ENCODE data around the gene MEIS1.

The MEIS1 gene

DNA sequence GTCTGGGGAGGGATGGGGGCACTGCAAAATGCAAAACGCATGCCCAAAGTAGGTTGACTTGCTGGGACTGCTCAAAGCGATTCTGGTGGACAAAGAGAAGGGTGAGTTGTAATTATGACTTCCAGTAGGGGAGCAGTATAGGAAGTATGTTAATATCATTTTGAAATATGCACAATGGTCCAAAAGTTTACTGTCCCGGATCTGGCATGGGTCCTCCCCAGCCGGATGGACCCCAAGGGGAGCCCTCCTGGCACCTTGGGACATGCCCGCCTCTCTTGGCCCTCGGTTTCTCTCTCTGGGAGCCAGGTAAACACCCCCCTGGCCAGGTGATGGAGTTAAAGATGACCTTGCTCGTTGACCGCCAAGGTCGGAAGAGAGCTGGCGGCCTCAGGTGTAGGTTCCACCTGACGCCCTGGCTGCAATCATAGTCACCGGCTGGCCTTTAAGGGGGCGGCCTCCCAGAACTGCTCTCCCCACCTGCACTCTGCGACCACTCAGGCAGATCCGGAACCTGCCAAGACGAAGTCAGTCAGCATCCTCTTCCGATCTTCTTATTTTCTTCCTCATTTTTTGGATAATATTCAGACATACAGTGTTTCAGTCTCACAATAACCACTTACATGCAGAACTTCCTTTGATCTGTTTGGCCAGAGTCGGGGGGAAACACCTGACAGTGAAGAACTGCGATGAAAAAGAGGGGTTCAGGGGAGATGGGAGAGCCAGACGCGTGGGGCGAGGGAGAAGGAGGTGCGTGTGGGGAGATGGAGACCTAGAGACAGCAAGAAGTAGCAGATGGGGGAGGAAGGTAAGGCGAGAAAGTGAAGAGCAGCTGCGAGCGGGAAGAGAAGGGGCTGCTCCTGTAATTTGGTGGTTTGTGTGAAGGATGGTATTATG lies 148.3 kb downstream of the MEIS1 start:
- no peak for DNase-seq (ENCODE audit: low read depth, low spot score)

DNA sequence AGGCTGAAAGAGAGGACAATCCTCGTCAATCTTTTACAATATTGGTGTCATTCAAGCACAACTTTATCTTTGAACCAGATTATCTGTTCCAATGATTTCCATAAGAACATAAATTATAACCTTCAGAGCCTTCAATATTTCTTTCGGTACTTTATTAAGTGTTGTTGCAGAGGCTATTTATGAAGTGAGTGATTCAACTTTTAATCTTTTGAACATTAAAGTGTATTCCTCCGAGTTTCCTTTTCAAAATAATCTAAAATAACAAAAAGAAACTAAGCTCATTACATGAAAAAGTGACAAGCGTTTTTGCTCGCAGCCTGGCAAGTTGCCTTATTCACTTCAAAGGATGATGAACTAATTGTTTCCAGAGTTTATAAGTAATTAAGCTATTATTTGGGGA lies 149.0 kb downstream of the MEIS1 start:
- H3K4me3 ChIP-seq (ENCODE audit: low read length), result no peak overlapping the region
- no peak for DNase-seq (ENCODE audit: low read depth, low spot score)

More for the DNA sequence above, 148.3 kb downstream of the MEIS1 start:
- no peak overlapping the region for H3K4me3 ChIP-seq (ENCODE audit: low read length)

DNA sequence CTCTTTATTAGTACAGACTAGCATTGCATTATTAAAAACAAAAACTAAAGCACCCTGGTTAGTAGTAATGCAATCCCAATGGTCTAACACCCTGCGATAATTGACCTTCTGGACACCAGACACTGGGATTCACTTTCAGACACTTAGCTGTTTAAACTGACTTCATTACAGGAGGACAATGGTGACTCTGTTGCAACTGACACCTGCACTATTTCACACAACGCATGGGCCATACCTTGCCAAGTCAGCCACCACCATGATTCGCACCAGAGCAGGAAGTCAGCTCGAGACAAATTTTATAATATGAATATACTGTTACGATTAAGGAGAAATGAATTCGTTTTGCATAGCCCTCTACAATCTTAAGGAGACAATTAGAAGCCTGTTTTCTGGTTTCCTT lies 150.7 kb downstream of the MEIS1 start:
- DNase-seq (ENCODE audit: low read depth, low spot score), result no peak
- H3K4me3 ChIP-seq (ENCODE audit: low read length), result no peak overlapping the region

DNA sequence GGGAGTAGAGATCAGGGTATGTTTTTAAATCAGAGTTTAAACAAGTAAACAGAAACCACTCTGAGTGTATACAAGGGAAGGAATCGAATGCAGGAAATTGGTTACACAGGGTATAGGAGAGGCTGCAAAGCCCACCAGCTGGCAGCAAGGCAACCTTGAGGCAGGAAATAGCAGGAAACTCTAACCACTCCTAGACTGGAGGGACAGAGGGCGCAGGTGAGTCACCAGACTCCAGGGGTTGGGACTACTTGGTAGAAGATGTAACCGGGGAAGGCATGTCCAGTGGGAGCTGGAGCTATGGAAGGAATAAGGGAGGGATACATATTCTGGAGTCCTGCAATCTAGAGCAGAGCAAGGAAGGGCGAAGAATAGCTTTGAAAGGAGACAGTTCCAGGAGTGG lies 152.3 kb downstream of the MEIS1 start:
- peak; percentile 22 for DNase-seq (ENCODE audit: low read depth, low spot score)
- H3K4me3 ChIP-seq (ENCODE audit: low read length), result no peak overlapping the region

DNA sequence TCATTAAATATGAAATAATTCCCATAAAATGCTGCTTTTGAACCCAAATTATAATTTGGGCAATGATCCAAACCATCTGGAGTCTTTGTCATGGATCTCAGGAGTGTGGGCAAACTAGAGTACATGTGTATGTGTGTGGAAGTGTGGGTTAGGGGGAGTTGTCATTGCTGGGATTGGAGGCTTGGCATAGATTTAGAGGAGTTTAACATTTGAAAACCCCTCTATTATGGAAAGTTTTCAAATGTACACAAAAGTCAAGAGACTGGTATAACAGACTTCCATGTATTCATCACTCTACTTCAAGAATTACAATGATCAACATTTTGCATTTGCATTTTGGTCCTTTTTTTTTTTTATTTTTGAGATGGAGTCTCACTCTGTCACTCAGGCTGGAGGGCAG lies 159.1 kb downstream of the MEIS1 start:
- DNase-seq (ENCODE audit: low read depth, low spot score), result no peak
- no peak overlapping the region for H3K4me3 ChIP-seq (ENCODE audit: low read length)

DNA sequence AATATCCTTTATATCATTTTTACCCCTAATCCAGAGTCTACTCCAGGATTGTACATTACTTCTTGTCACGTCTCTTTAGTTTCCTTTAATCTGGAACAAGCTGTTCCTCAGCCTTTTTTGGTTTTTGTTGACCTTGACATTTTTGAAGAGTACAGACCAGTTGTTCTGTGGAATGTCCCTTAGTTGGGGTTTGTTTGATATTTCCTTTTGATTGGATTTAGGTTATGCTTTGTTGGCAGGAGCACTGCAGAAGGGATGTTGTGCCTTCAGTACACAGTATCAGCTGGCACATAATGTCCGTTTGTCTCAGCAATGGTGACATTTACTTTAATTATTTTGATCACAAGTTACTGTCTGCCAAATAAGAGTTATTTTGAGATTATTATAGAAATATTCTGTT lies 160.6 kb downstream of the MEIS1 start:
- no peak for DNase-seq (ENCODE audit: low read depth, low spot score)
- no peak overlapping the region for H3K4me3 ChIP-seq (ENCODE audit: low read length)

DNA sequence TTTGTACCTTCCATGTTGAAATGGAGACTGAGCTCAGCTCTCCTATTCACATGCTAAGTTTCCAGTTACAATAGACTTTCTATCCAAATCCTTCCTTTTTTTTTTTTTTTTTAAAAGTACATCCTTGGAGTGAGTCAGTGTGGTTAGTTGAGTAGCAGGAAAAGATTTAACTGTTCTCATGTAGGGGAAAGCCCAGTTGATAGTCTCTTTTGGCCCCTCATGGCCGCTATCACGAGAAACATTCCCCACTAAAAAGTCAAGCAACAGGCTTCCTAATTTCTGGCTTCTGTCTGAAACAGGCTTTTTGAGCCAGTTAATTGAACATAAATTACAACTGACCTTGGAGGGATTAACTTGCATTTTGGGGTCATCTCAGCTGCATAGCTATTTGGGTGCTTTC lies 161.3 kb downstream of the MEIS1 start:
- H3K4me3 ChIP-seq (ENCODE audit: low read length), result no peak overlapping the region
- no peak for DNase-seq (ENCODE audit: low read depth, low spot score)

DNA sequence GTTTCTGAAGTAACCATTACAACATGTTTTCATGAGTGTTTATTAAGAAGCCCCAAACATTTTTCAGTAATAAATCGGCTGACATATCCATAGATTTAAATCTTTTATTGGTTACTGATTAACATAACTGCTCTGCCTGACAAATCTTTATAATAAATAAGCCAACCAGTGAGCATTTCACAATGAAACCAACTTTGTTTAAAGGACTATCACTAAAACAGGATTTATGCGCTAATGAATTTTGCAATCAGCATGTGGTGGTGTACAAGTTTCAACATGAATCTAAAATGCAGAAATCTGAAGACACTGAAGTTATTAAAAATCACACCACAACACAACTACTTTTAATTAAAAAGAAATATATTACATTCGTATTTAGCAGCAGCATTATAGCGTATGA lies 166.7 kb downstream of the MEIS1 start:
- no peak overlapping the region for H3K4me3 ChIP-seq (ENCODE audit: low read length)
- DNase-seq (ENCODE audit: low read depth, low spot score), result no peak

DNA sequence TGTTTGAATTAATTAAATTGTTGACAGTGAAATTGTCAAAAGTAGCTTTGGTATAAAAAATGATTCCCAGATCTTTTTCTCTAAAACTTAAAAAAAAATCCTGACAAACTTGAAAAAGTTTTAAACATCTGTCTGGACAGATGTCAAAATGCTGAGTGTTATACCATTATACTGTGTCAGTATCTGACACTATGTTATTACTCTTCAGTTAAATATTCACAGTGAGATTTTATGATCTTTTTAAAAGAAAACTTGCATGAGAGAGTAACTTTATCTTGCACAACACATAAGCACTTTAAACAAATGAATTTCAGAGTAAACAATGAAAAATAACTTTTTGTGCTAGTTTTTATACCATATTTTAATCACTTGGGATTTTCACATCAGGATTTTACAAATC lies 167.4 kb downstream of the MEIS1 start:
- H3K4me3 ChIP-seq (ENCODE audit: low read length), result no peak overlapping the region
- DNase-seq (ENCODE audit: low read depth, low spot score), result no peak

DNA sequence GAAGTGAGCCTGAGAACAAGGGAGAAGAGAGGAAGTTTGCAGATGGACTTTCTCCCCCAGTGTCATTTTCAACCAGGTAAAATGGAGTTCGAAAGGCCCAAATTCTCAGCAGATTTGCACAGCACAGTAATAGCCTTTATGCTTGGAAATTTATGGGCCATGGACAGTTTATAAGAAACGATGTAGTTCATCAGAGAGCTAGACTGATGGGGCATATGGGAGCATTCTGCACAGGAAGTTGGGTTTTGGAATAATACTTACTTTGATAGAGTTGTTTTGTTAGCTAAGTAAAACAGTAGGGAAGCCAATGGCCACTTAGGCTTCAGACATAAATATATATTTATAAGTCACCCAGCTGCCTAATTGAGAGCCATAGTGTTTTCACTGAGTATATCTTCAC lies 169.4 kb downstream of the MEIS1 start:
- DNase-seq (ENCODE audit: low read depth, low spot score), result no peak
- no peak overlapping the region for H3K4me3 ChIP-seq (ENCODE audit: low read length)

DNA sequence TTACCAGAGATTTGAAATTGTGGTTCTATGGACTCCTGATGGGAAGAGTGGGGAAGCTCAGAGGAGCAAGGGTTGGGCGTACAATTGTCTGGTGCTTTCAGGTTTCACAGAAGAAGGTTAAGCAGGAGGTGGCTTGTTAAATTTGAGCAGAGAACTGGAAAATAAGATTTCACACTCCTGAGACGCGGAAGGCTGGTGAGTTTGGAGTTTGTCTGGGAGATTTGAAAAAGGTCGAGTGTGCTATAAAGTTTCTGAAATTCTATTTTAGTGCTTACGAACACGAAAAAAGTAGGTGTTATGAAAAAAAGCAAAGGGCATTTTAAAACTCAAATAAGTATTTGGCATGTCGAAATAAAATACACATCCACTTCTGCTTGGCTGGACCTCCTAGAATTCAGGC lies 170.1 kb downstream of the MEIS1 start:
- no peak for DNase-seq (ENCODE audit: low read depth, low spot score)
- no peak overlapping the region for H3K4me3 ChIP-seq (ENCODE audit: low read length)

DNA sequence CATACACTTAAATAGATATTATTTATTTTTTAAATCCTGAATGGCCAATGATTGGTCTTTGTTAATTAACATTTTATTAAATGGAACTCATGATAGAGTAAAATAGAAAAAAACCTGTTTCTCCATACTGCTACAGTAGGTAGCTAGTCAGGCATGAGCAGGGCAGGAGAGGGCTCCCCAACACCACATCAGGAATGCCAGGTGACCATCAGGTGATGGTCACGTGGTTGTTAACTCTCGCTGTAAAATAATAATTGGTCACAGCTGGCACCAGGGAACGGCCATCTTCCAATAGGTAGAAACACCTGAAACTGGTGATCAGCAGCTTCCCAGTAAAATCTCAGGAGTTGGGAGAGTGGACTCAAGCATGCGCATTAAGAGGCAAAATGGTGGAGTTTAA lies 172.2 kb downstream of the MEIS1 start:
- DNase-seq (ENCODE audit: low read depth, low spot score), result no peak
- H3K4me3 ChIP-seq (ENCODE audit: low read length), result no peak overlapping the region

Measured in Jurkat, Clone E6-1 (cell line).